AG10803 (cell line): ENCODE data around the gene PHF12.
A peak's percentile ranks its signal among the peaks of the same experiment; 100 is the strongest.
"Not testable (repeated sequence)": the region's sequence is repeated elsewhere in the genome, so short reads cannot be mapped to it uniquely, and the experiment has no call there.

ENCODE experiments used
- DNase-seq: peaks from one replicate; pipeline ENCODE4 v3.0.0; 2010; ENCODE audit warnings: low read depth
- H3K4me3 ChIP-seq: 2 replicates; pipeline ENCODE4 v1.5.1; 2011; ENCODE audit warnings: mild to moderate bottlenecking, low read length, control low read depth
- CTCF ChIP-seq: conservative IDR thresholded peaks from 2 replicates; pipeline ENCODE4 v1.5.1; 2011; ENCODE audit warnings: mild to moderate bottlenecking, low read length, control low read depth, inconsistent platforms

PHF12 gene

GRCh38 chr17:28896491-28896883 lies 54.8 kb downstream of the PHF12 start:
- TF ChIP-seq CTCF: no peak
- H3K4me3 ChIP-seq: peak overlapping the region; percentile 79
- DNase-seq: no peak

DNA sequence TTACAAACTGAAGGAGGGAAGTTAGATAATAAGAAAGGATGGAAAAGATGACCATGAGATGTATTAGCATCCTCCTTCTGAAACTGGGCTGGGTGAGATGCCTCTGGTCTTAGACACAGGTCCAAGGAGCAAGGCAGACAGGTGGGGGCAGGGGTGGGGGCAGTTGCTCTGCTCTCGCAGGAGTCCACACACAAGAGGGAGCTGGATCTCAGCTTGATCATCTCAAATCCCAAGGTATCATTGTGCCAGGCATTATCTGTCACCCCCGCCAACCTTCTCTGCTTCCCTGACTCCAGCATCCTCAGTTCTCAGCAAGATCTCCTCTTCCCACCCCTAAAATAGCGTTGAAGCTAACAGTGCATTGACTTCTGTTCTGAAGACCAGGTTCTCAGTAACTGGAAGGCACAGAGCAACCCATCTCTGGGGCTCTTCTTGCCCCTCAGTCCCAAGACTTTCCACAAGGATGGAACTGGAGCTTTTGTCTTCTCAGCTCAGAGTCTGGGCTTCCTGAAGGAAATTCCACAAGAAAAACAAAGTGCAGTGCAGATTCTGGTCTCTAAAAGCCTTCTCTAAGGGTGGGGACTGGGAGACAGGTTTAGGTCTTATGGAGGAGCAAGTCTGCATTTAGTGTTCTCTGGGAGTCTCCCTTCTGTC lies 55.4 kb downstream of the PHF12 start:
- DNase-seq: no peak
- peak overlapping the region; percentile 79 for H3K4me3 ChIP-seq
- TF ChIP-seq CTCF: no peak

- not testable (repeated sequence) for DNase-seq, H3K4me3 ChIP-seq
Measured at GRCh38 chr17:28893248-28894183, 57.8 kb downstream of the PHF12 start.

GRCh38 chr17:28892024-28892423 lies 59.3 kb downstream of the PHF12 start:
- TF ChIP-seq CTCF: no peak
- DNase-seq: no peak
- H3K4me3 ChIP-seq: no peak overlapping the region

DNA sequence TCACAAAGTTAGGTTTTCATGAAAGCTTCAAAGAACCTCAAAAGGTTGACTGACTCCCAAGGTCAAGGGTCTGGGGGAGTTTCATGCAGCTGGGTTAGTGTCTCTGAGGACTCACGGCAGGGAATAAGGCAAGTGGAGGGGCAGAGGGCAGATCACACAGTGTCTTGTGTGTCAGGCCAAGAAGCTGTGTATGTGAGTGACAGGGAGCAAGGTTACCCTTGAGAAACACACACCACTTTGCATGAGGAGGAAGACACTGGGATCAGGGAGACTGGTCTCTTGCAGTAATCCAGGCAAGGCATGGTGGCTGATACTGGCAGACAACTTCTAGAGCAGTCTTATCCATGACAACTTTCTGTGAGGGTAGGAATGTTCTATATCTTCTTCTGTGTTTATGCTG lies 60.1 kb downstream of the PHF12 start:
- TF ChIP-seq CTCF: no peak
- no peak for DNase-seq
- no peak overlapping the region for H3K4me3 ChIP-seq

GRCh38 chr17:28889996-28890395 lies 61.3 kb downstream of the PHF12 start:
- DNase-seq: no peak
- no peak for TF ChIP-seq CTCF
- H3K4me3 ChIP-seq: no peak overlapping the region

- TF ChIP-seq CTCF: no peak
- no peak for DNase-seq
- H3K4me3 ChIP-seq: no peak overlapping the region
Measured at GRCh38 chr17:28888832-28889231, 62.5 kb downstream of the PHF12 start.
